CD4-positive, alpha-beta T cell treated with Interleukin-10 for 1 hour (primary cell): Measurements from ENCODE around the gene WNT7B.

Experiments
- DNase-seq: peaks from one replicate; pipeline ENCODE4 v3.0.0-alpha.2; 2020

WNT7B gene

GRCh38 chr22:45994491-45995404 lies 17.8 kb upstream of the WNT7B start:
- peak; percentile 77 for DNase-seq

- peak; percentile 30 for DNase-seq
Measured at GRCh38 chr22:45993841-45994240, 16.9 kb upstream of the WNT7B start.

GRCh38 chr22:45993143-45993692 lies 16.3 kb upstream of the WNT7B start:
- no peak for DNase-seq

GRCh38 chr22:45992737-45993136 lies 15.8 kb upstream of the WNT7B start:
- DNase-seq, result no peak

- no peak for DNase-seq
Measured at GRCh38 chr22:45991098-45991497, 14.1 kb upstream of the WNT7B start.

GRCh38 chr22:45987136-45987861 lies 10.3 kb upstream of the WNT7B start:
- no peak for DNase-seq

- DNase-seq, result no peak
Measured at GRCh38 chr22:45984316-45984916, 7.5 kb upstream of the WNT7B start.

- DNase-seq, result no peak
Measured at GRCh38 chr22:45983797-45984196, 6.8 kb upstream of the WNT7B start.

GRCh38 chr22:45980761-45981160 lies 3.8 kb upstream of the WNT7B start:
- no peak for DNase-seq

- DNase-seq, result no peak
Measured at GRCh38 chr22:45980268-45980570, 3.3 kb upstream of the WNT7B start.

GRCh38 chr22:45978275-45978713 lies 1.3 kb upstream of the WNT7B start:
- no peak for DNase-seq

GRCh38 chr22:45977551-45978274 lies 751 bp upstream of the WNT7B start:
- no peak for DNase-seq

- DNase-seq, result no peak
Measured at GRCh38 chr22:45976254-45977002, 534 bp downstream of the WNT7B start.

GRCh38 chr22:45975164-45976161 lies 1.5 kb downstream of the WNT7B start:
- no peak for DNase-seq

GRCh38 chr22:45974498-45974897 lies 2.5 kb downstream of the WNT7B start:
- no peak for DNase-seq

- no peak for DNase-seq
Measured at GRCh38 chr22:45972889-45973253, 4.1 kb downstream of the WNT7B start.

- DNase-seq, result no peak
Measured at GRCh38 chr22:45972091-45972888, 4.7 kb downstream of the WNT7B start.

- no peak for DNase-seq
Measured at GRCh38 chr22:45971408-45972028, 5.4 kb downstream of the WNT7B start.

GRCh38 chr22:45970705-45971407 lies 6.1 kb downstream of the WNT7B start:
- DNase-seq, result no peak
